Activated CD4-positive, alpha-beta T cell treated with anti-CD3 and anti-CD28 coated beads, Interleukin-2, amount 50 U/mL, for 16 hours (primary cell): ENCODE measurements around the gene CHCHD5.
"Not testable (repeated sequence)": the region's sequence is repeated elsewhere in the genome, so short reads cannot be mapped to it uniquely, and the experiment has no call there.

Experiments
- DNase-seq: peaks from one replicate; pipeline ENCODE4 v3.0.0-alpha.2; 2020

Gene CHCHD5

GRCh38 chr2:112584134-112584890 lies at the start of gene CHCHD5:
TSS of gene CHCHD5 (plus strand) at chr2:112584609. CDS start at chr2:112584648, 39 bp downstream.
- DNase-seq: peak; percentile 98

GRCh38 chr2:112534826-112535225 lies 49.6 kb upstream of the CHCHD5 start:
- DNase-seq: no peak

- not testable (repeated sequence) for DNase-seq
These were observed 47.7 kb upstream of the CHCHD5 start for GRCh38 chr2:112536665-112537064.

GRCh38 chr2:112539306-112539705 lies 45.1 kb upstream of the CHCHD5 start:
- no peak for DNase-seq

GRCh38 chr2:112540906-112541305 lies 43.5 kb upstream of the CHCHD5 start:
- DNase-seq: no peak

- no peak for DNase-seq
These were observed 42.9 kb upstream of the CHCHD5 start for GRCh38 chr2:112541315-112542122.

- peak; percentile 87 for DNase-seq
These were observed 42.1 kb upstream of the CHCHD5 start, which contains the start of gene POLR1B for GRCh38 chr2:112542123-112542983. TSS of gene POLR1B (plus strand) at chr2:112542465. CDS start at chr2:112542495, 30 bp downstream.

GRCh38 chr2:112542984-112543661 lies 41.3 kb upstream of the CHCHD5 start:
- peak; percentile 28 for DNase-seq

- no peak for DNase-seq
These were observed 37.1 kb upstream of the CHCHD5 start for GRCh38 chr2:112547333-112547732.

- no peak for DNase-seq
These were observed 35.4 kb upstream of the CHCHD5 start for GRCh38 chr2:112548980-112549379.

- peak; percentile 47 for DNase-seq
These were observed 18.3 kb upstream of the CHCHD5 start for GRCh38 chr2:112566104-112566503.

GRCh38 chr2:112566508-112566907 lies 17.9 kb upstream of the CHCHD5 start:
- DNase-seq: not testable (repeated sequence)

GRCh38 chr2:112572005-112572404 lies 12.4 kb upstream of the CHCHD5 start:
- DNase-seq: no peak

- DNase-seq: no peak
These were observed 6.7 kb upstream of the CHCHD5 start for GRCh38 chr2:112577756-112578155.

- DNase-seq: no peak
These were observed 5.2 kb upstream of the CHCHD5 start for GRCh38 chr2:112579241-112579640.

GRCh38 chr2:112580084-112580483 lies 4.3 kb upstream of the CHCHD5 start:
- no peak for DNase-seq

GRCh38 chr2:112582314-112582746 lies 2.1 kb upstream of the CHCHD5 start:
- peak; percentile 70 for DNase-seq

GRCh38 chr2:112583497-112584133 lies 794 bp upstream of the CHCHD5 start:
- DNase-seq: peak; percentile 6

- no peak for DNase-seq
These were observed 462 bp downstream of the CHCHD5 start for GRCh38 chr2:112584891-112585250.

GRCh38 chr2:112585400-112585799 lies 991 bp downstream of the CHCHD5 start:
- no peak for DNase-seq

- no peak for DNase-seq
These were observed 1.6 kb downstream of the CHCHD5 start for GRCh38 chr2:112585873-112586464.
